Neuronal stem cell (in vitro differentiated cells): ENCODE measurements around the gene FOXP3.

ENCODE experiments used
- DNase-seq: peaks from one replicate; pipeline ENCODE4 v3.0.0-alpha.2; 2013; ENCODE audit warnings: low spot score
- H2AFZ ChIP-seq: one replicate; pipeline ENCODE4 v1.6.1; 2013; ENCODE audit warnings: mild to moderate bottlenecking, low read length, inconsistent platforms
- H2AK5ac ChIP-seq: 2 replicates; pipeline ENCODE4 v1.6.1; 2013; ENCODE audit warnings: low read depth, mild to moderate bottlenecking, inconsistent platforms, low read length, moderate library complexity, mixed read lengths
- H2BK120ac ChIP-seq: 2 replicates; pipeline ENCODE4 v1.6.1; 2013; ENCODE audit warnings: low read depth, mild to moderate bottlenecking, inconsistent platforms, low read length, moderate library complexity, mixed read lengths
- H2BK12ac ChIP-seq: one replicate; pipeline ENCODE4 v1.6.1; 2013; ENCODE audit warnings: low read length, inconsistent platforms
- H2BK15ac ChIP-seq: 2 replicates; pipeline ENCODE4 v1.6.1; 2013; ENCODE audit warnings: mild to moderate bottlenecking, low read length, inconsistent platforms, mixed read lengths
- H2BK5ac ChIP-seq: one replicate; pipeline ENCODE4 v1.6.1; 2013; ENCODE audit warnings: inconsistent platforms, mild to moderate bottlenecking, low read length, moderate library complexity
- H3K14ac ChIP-seq: one replicate; pipeline ENCODE4 v1.6.1; 2013; ENCODE audit warnings: low read length, inconsistent platforms
- H3K18ac ChIP-seq: 2 replicates; pipeline ENCODE4 v1.6.1; 2013; ENCODE audit warnings: low read length, inconsistent platforms
- H3K23ac ChIP-seq: 2 replicates; pipeline ENCODE4 v1.6.1; 2013; ENCODE audit warnings: low read depth, mild to moderate bottlenecking, mixed read lengths, low read length, inconsistent platforms; ENCODE audit not compliant: poor library complexity
- H3K27ac ChIP-seq: replicated peaks from 3 replicates; pipeline ENCODE4 v1.5.1; 2013; ENCODE audit warnings: low read length, inconsistent platforms
- H3K27me3 ChIP-seq, 3 experiments: 2 replicates each; pipeline ENCODE4 v1.6.1; 2013; ENCODE audit warnings: low read length in 3 of 3, mild to moderate bottlenecking in 2 of 3, inconsistent platforms in 1 of 3, low read depth in 1 of 3, mixed read lengths in 1 of 3, moderate library complexity in 1 of 3; ENCODE audit not compliant: control insufficient read depth in 3 of 3, insufficient read depth in 3 of 3
- H3K36me3 ChIP-seq, 2 donors: replicated peaks in 1 of 2; 2 replicates each; pipeline ENCODE4 v1.6.1; 2013; ENCODE audit warnings: low read length in 2 of 2; ENCODE audit not compliant: control insufficient read depth in 2 of 2, insufficient read depth in 2 of 2
- H3K4ac ChIP-seq: 2 replicates; pipeline ENCODE4 v1.6.1; 2013; ENCODE audit warnings: inconsistent platforms, mild to moderate bottlenecking, low read length, moderate library complexity
- H3K4me1 ChIP-seq, 2 donors: 1 replicate in 1 of 2; 2 replicates in 1 of 2; pipeline ENCODE4 v1.6.1; 2013; ENCODE audit warnings: low read length in 2 of 2, low read depth in 1 of 2; ENCODE audit not compliant: control insufficient read depth in 2 of 2, insufficient read depth in 1 of 2
- H3K4me2 ChIP-seq: one replicate; pipeline ENCODE4 v1.6.1; 2013; ENCODE audit warnings: mild to moderate bottlenecking, low read length, inconsistent platforms; ENCODE audit not compliant: insufficient read depth, poor library complexity, severe bottlenecking
- H3K4me3 ChIP-seq, 2 donors: 2 replicates each; pipeline ENCODE4 v1.5.1; 2013; ENCODE audit warnings: low read length in 2 of 2, mild to moderate bottlenecking in 2 of 2, inconsistent platforms in 1 of 2, moderate library complexity in 1 of 2
- H3K79me1 ChIP-seq: one replicate; pipeline ENCODE4 v1.6.1; 2013; ENCODE audit warnings: low read depth, mild to moderate bottlenecking, inconsistent platforms, low read length, moderate library complexity
- H3K9ac ChIP-seq: one replicate; pipeline ENCODE4 v1.6.1; 2013; ENCODE audit warnings: mild to moderate bottlenecking, low read depth, low read length, inconsistent platforms; ENCODE audit not compliant: poor library complexity
- H3K9me3 ChIP-seq, 2 donors: replicated peaks in 1 of 2; 2 replicates each; pipeline versions ENCODE3 to v1.6.1; 2013; ENCODE audit warnings: low read length in 2 of 2, mild to moderate bottlenecking in 2 of 2, inconsistent platforms in 1 of 2, low read depth in 1 of 2, mixed read lengths in 1 of 2, moderate library complexity in 1 of 2; ENCODE audit not compliant: control insufficient read depth in 2 of 2, insufficient read depth in 1 of 2
- H4K8ac ChIP-seq: one replicate; pipeline ENCODE4 v1.6.1; 2013; ENCODE audit warnings: low read depth, mild to moderate bottlenecking, inconsistent platforms, low read length, moderate library complexity
- H4K91ac ChIP-seq: one replicate; pipeline ENCODE4 v1.6.1; 2013; ENCODE audit warnings: low read length, low read depth, mild to moderate bottlenecking, inconsistent platforms; ENCODE audit not compliant: poor library complexity
- WGBS, 2 donors: extraction: QIAGEN DNeasy Blood & Tissue Kit; methylation state at CpG; one replicate each; pipeline ENCODE4 v1.1.7; 2013; ENCODE audit warnings: missing lambda C conversion rate in 2 of 2, mixed read lengths in 1 of 2; ENCODE audit not compliant: insufficient read length in 2 of 2, insufficient replicate concordance in 1 of 2; ENCODE audit errors: extremely low coverage in 2 of 2; 5-methylcytosine and 5-hydroxymethylcytosine counted together

The FOXP3 gene

DNA sequence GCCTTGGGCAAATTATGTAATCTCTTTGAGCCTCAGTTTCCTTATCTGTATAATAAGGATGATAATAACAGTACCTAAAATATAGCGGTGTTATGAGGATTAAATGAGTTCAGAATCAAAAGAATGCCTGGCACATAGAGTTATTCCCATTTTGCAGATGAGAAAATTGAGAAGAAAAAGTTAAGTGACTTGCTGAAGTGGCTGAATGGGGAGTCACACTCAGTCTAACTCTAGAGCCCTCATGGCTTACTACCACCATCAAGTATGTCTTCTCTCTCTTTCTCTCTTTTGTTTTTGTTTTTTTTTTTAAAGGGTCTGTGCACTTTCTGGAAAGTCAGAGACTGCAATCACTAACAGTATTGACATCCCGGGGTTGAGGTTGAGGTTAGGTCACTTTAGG, 32.0 kb downstream of the FOXP3 start:
- no peak overlapping the region for H2BK120ac ChIP-seq
- no peak overlapping the region for H3K4me3 ChIP-seq
- no peaks in the 10 kb centered on the region for H3K79me1 ChIP-seq
- no peaks in the 10 kb centered on the region for H3K9me3 ChIP-seq
- peaks cover 0 to 4% of the 10 kb centered on the region in 2 donors for H3K4me1 ChIP-seq
- H3K4me2 ChIP-seq, result no peak overlapping the region
- H3K27me3 ChIP-seq, result no peaks in the 10 kb centered on the region
- H3K23ac ChIP-seq, result no peak overlapping the region
- H4K91ac ChIP-seq, result no peak overlapping the region
- H2AFZ ChIP-seq, result no peak overlapping the region
- no peak overlapping the region for H2AK5ac ChIP-seq
- H2BK15ac ChIP-seq, result no peak overlapping the region
- H3K9ac ChIP-seq, result no peak overlapping the region
- no peak overlapping the region for H3K27ac ChIP-seq
- no peak overlapping the region for H3K4ac ChIP-seq
- no peaks in the 10 kb centered on the region for H3K36me3 ChIP-seq
- no peak overlapping the region for H3K18ac ChIP-seq
- H2BK12ac ChIP-seq, result no peak overlapping the region
- no peak overlapping the region for H2BK5ac ChIP-seq
- no peak overlapping the region for H4K8ac ChIP-seq
- no peak overlapping the region for H3K14ac ChIP-seq
- no CpG with 5 or more reads among the region's 2 CpGs for WGBS, 2 donors
- DNase-seq, result no peak

DNA sequence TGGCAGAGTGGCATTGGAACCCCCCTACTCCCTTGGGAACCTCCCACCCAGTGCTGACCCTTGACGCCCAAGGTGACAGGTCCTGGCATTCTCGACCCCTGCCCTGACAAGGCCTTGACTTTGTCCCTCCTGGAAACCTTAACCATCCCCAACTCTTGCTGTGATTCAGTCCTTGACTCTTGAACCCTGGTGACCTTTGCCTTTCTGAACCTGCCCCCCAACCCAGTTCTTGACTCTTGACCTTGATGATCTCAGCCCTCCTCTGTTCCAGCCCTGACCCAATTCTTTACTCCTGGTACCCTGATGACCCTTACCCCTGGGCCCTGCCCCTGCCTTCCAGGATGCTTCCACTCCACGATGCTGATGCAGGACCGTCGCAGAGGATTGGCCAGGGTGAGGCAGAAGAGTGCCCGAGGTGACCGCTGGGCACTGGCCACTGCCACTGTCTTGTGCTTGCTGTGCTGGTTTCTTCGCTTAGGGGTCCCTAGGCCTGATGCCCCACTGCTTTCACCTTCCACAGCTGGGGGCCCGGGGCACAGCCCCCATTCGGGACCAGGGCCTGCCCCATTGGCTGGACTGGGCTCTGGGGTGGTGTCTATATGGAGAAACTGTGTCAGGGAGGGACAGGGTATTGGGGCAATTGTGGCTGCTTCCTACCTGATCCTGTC, 33.0 kb downstream of the FOXP3 start:
- Histone ChIP-seq H4K91ac (no peak overlapping the region), H3K9me3 (no peaks in the 10 kb centered on the region), H3K27ac (no peak overlapping the region), H3K36me3 (no peaks in the 10 kb centered on the region), H3K14ac (no peak overlapping the region), H3K27me3 (no peaks in the 10 kb centered on the region), H3K4me1 (peaks cover 0 to 4% of the 10 kb centered on the region in 2 donors), H3K9ac (no peak overlapping the region), H2BK15ac (no peak overlapping the region), H3K18ac (peak overlapping the region; percentile 38), H2BK12ac (no peak overlapping the region), H4K8ac (no peak overlapping the region), H3K4ac (no peak overlapping the region), H3K4me3 (no peak overlapping the region), H2AFZ (no peak overlapping the region), H2BK5ac (no peak overlapping the region), H3K79me1 (no peaks in the 10 kb centered on the region), H2AK5ac (peak overlapping the region; percentile 70), H2BK120ac (no peak overlapping the region), H3K23ac (no peak overlapping the region), H3K4me2 (no peak overlapping the region)
- no CpG with 5 or more reads among the region's 10 CpGs for WGBS, 2 donors
- DNase-seq, result no peak

DNA sequence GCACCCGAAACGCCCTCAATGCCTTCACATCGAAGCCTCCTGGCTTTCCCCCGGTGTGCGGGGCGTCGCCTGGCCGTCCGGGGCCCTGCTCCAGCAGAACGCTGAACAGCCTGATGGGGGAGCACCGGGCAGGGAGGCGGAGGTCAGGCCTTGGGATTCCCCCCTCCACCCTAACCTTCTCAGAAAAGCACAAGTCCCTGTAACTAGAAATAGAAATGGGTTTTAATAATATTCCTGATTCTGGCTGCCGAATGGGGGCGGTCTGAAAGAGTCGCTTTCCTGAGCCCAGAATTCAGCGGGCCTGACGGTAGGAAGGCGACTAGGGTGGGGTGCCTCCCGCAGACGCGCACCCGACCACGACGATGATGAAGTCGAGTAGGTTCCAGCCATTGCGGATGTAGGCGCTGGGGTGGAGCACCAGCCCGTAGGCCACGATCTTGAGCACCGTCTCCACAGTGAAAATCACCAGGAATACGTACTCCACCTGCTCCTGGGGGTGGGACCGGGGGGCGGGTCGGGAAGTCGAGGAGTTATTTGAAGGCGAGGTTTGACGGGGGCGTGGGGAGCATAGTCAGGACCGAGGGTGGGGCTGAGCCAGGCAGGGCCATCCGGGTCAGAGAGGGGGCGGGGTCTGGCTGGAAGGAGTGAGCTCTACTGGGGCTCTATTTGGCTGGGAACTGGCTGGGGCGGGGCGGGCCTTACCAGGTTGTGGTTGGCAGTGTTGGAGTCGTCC, 33.8 kb downstream of the FOXP3 start:
- Histone ChIP-seq H3K4me2 (peak overlapping the region; percentile 62), H2AK5ac (no peak overlapping the region), H4K8ac (peak overlapping the region; percentile 43), H3K14ac (no peak overlapping the region), H3K4me3 (peak overlapping the region in 1 of 2 donors; percentile 78), H2AFZ (peak overlapping the region; percentile 74), H3K18ac (peak overlapping the region; percentile 76), H2BK5ac (no peak overlapping the region), H3K79me1 (no peaks in the 10 kb centered on the region), H2BK12ac (peak overlapping the region; percentile 10), H3K23ac (no peak overlapping the region), H3K9me3 (no peaks in the 10 kb centered on the region), H2BK15ac (no peak overlapping the region), H4K91ac (no peak overlapping the region), H3K4me1 (peaks cover 0 to 4% of the 10 kb centered on the region in 2 donors), H3K27me3 (no peaks in the 10 kb centered on the region), H2BK120ac (no peak overlapping the region), H3K36me3 (no peaks in the 10 kb centered on the region), H3K27ac (no peak overlapping the region), H3K4ac (no peak overlapping the region), H3K9ac (peak overlapping the region; percentile 70)
- DNase-seq, result peak; percentile 26
- WGBS, 2 donors, result no CpG with 5 or more reads among the region's 44 CpGs

DNA sequence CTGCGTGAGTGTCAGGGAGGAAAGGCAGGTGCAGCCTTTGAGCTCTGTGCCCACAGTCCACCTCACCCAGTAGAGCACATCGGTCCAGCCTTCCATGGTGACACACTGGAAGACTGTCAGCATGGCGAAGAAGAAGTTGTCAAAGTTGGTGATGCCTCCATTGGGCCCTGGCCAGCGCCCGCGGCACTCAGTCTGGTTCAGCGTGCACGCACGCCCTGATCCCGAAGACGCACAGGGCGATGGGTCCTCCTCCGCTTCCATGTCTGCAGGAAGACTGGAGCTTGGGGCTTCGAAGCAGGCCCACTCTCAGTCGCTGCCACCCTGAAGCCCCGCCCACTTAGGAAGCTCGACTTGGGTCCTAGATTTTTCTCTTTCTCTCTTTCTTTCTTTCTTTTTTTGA, 36.3 kb downstream of the FOXP3 start:
- Histone ChIP-seq H4K91ac (no peak overlapping the region), H3K4me1 (peaks cover 0 to 4% of the 10 kb centered on the region in 2 donors)
- no CpG with 5 or more reads among the region's 17 CpGs for WGBS, 2 donors

More for the DNA sequence above, 36.3 kb downstream of the FOXP3 start:
- Histone ChIP-seq H3K4ac (no peak overlapping the region), H3K18ac (no peak overlapping the region), H2BK120ac (no peak overlapping the region), H3K9ac (peak overlapping the region; percentile 44), H2AFZ (no peak overlapping the region), H3K36me3 (no peaks in the 10 kb centered on the region), H3K9me3 (no peaks in the 10 kb centered on the region), H2BK12ac (no peak overlapping the region), H2AK5ac (no peak overlapping the region), H3K4me3 (no peak overlapping the region), H3K23ac (no peak overlapping the region), H2BK15ac (no peak overlapping the region), H2BK5ac (no peak overlapping the region), H3K14ac (no peak overlapping the region), H3K27me3 (peaks cover 0 to 8% (median 0%) of the 10 kb centered on the region in 3 experiments), H3K4me2 (no peak overlapping the region), H3K79me1 (no peaks in the 10 kb centered on the region), H4K8ac (no peak overlapping the region), H3K27ac (no peak overlapping the region)
- no peak for DNase-seq
